ENCODE measurements around the gene RAB30.

RAB30 gene

GRCh38 chr11:83021780-83022125 lies 49.9 kb downstream of the RAB30 start:
- Histone ChIP-seq H3K27me3 (replicated peaks; ENCODE audit: insufficient read depth, low read length) (no peaks in the 10 kb centered on the region), H3K4me1 (ENCODE audit: low read length) (peaks cover 20% of the 10 kb centered on the region), H2AFZ (ENCODE audit: low read length) (no peak overlapping the region), H3K79me2 (ENCODE audit: low read length) (peaks cover 95% of the 10 kb centered on the region), H3K36me3 (replicated peaks; ENCODE audit: insufficient read depth, low read length) (no peaks in the 10 kb centered on the region), H4K20me1 (ENCODE audit: insufficient read depth, low read length) (no peaks in the 10 kb centered on the region), H3K27ac (ENCODE audit: low read length) (no peak overlapping the region), H3K9me2 (replicated peaks; ENCODE audit: insufficient read depth, low read length) (no peaks in the 10 kb centered on the region), H3K9me3 (replicated peaks; ENCODE audit: insufficient read depth, low read length) (no peaks in the 10 kb centered on the region), H3K4me2 (ENCODE audit: low read depth, low read length) (no peak overlapping the region), H3K4me3 (ENCODE audit: low read length) (no peak overlapping the region), H3K9ac (ENCODE audit: low read length) (no peak overlapping the region), H3F3A (ENCODE audit: insufficient read depth, low read length) (no peaks in the 10 kb centered on the region)
- no peak for DNase-seq
- TF ChIP-seq EZH2phosphoT487 (IDR thresholded peaks at IDR 0.05; ENCODE audit: low read length) (no peak), EZH2 (optimal IDR thresholded peaks at IDR 0.05; ENCODE audit: low read depth, low read length) (no peak), CTCF (IDR thresholded peaks at IDR 0.05; ENCODE audit: low read length) (no peak)

DNA sequence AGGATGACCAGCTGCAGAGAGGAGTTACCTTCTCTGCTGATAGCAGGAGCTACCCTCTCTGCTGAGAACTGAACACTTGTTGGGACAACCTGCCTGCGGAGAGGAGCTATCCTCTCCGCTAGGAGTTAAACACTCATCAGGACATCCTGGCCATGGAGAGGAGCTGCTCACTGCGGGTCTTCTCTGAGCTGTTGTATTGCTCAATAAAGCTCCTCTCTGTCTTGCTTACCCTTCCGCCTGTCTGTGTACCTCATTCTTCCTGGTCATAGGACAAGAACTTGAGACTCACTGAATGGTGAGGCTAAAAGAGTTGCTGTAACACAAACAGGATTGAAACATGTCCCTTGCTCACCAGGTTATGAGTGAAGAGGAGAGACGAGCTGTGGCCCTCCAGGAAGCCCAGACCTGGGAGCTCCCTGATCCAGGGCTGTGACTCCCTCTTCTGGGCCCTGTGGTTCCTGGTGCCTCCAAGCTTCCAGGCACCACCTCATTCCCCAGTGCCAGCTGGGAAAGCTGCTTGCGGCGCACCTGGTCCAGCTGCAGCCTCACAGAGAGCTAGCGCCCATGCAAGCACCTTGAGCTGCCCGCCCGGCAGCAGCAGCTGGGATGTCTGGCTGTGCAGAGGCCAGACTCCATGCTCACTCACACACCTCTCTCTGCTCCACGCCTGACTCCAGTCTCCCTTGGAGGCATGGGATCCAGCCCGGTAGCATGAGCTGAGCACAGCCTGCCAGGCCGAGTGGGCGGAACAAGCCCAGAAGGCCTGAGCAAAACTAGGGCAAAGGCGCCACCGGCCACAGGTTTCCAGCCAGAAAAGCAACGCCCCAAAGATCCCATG lies 50.5 kb downstream of the RAB30 start:
- no peak overlapping the region for H3K27ac ChIP-seq (ENCODE audit: low read length)
- H3K4me1 ChIP-seq (ENCODE audit: low read length) = peaks cover 20% of the 10 kb centered on the region
- no peak for TF ChIP-seq CTCF (IDR thresholded peaks at IDR 0.05; ENCODE audit: low read length)
- TF ChIP-seq EZH2 (optimal IDR thresholded peaks at IDR 0.05; ENCODE audit: low read depth, low read length) = no peak
- no peak for TF ChIP-seq EZH2phosphoT487 (IDR thresholded peaks at IDR 0.05; ENCODE audit: low read length)
- H3K36me3 ChIP-seq (replicated peaks; ENCODE audit: insufficient read depth, low read length) = no peaks in the 10 kb centered on the region
- no peaks in the 10 kb centered on the region for H4K20me1 ChIP-seq (ENCODE audit: insufficient read depth, low read length)
- no peaks in the 10 kb centered on the region for H3K27me3 ChIP-seq (replicated peaks; ENCODE audit: insufficient read depth, low read length)
- no peak for DNase-seq
- no peaks in the 10 kb centered on the region for H3K9me2 ChIP-seq (replicated peaks; ENCODE audit: insufficient read depth, low read length)
- H2AFZ ChIP-seq (ENCODE audit: low read length) = no peak overlapping the region
- H3K79me2 ChIP-seq (ENCODE audit: low read length) = peaks cover 94% of the 10 kb centered on the region
- H3K4me3 ChIP-seq (ENCODE audit: low read length) = no peak overlapping the region
- no peak overlapping the region for H3K9ac ChIP-seq (ENCODE audit: low read length)
- H3K9me3 ChIP-seq (replicated peaks; ENCODE audit: insufficient read depth, low read length) = no peaks in the 10 kb centered on the region
- no peaks in the 10 kb centered on the region for H3F3A ChIP-seq (ENCODE audit: insufficient read depth, low read length)
- H3K4me2 ChIP-seq (ENCODE audit: low read depth, low read length) = no peak overlapping the region

- no peak overlapping the region for H2AFZ ChIP-seq (ENCODE audit: low read length)
- TF ChIP-seq EZH2phosphoT487 (IDR thresholded peaks at IDR 0.05; ENCODE audit: low read length) = no peak
- no peak for TF ChIP-seq EZH2 (optimal IDR thresholded peaks at IDR 0.05; ENCODE audit: low read depth, low read length)
- no peak overlapping the region for H3K4me2 ChIP-seq (ENCODE audit: low read depth, low read length)
- no peaks in the 10 kb centered on the region for H3K36me3 ChIP-seq (replicated peaks; ENCODE audit: insufficient read depth, low read length)
- no peaks in the 10 kb centered on the region for H3K9me2 ChIP-seq (replicated peaks; ENCODE audit: insufficient read depth, low read length)
- H3K9me3 ChIP-seq (replicated peaks; ENCODE audit: insufficient read depth, low read length) = no peaks in the 10 kb centered on the region
- H4K20me1 ChIP-seq (ENCODE audit: insufficient read depth, low read length) = no peaks in the 10 kb centered on the region
- no peak overlapping the region for H3K27ac ChIP-seq (ENCODE audit: low read length)
- H3K4me3 ChIP-seq (ENCODE audit: low read length) = no peak overlapping the region
- no peak overlapping the region for H3K9ac ChIP-seq (ENCODE audit: low read length)
- H3F3A ChIP-seq (ENCODE audit: insufficient read depth, low read length) = no peaks in the 10 kb centered on the region
- DNase-seq = no peak
- no peaks in the 10 kb centered on the region for H3K27me3 ChIP-seq (replicated peaks; ENCODE audit: insufficient read depth, low read length)
- H3K79me2 ChIP-seq (ENCODE audit: low read length) = peaks cover 94% of the 10 kb centered on the region
- H3K4me1 ChIP-seq (ENCODE audit: low read length) = peaks cover 14% of the 10 kb centered on the region
Observed at GRCh38 chr11:83019888-83020579, 51.7 kb downstream of the RAB30 start.

Data from MM.1S (cell line).